GM12874 (cell line): ENCODE data around the gene MAP6D1.

Source experiments
- CTCF ChIP-seq: IDR thresholded peaks from 2 replicates; pipeline ENCODE4 v1.5.1; 2011; ENCODE audit warnings: low read depth, mild to moderate bottlenecking, control low read depth, low read length, moderate library complexity; ENCODE audit not compliant: insufficient read depth

The MAP6D1 gene

GRCh38 chr3:183823963-183824362 is 1.4 kb downstream of the MAP6D1 start:
- TF ChIP-seq CTCF, result no peak

GRCh38 chr3:183822631-183823030 is 2.7 kb downstream of the MAP6D1 start:
- no peak for TF ChIP-seq CTCF

- no peak for TF ChIP-seq CTCF
These were observed 5.5 kb downstream of the MAP6D1 start for GRCh38 chr3:183819831-183820230.

GRCh38 chr3:183818706-183819624 is 6.4 kb downstream of the MAP6D1 start:
- TF ChIP-seq CTCF, result no peak

GRCh38 chr3:183818041-183818620 is 7.2 kb downstream of the MAP6D1 start:
- no peak for TF ChIP-seq CTCF

- TF ChIP-seq CTCF, result no peak
These were observed 7.7 kb downstream of the MAP6D1 start for GRCh38 chr3:183817639-183818038.

GRCh38 chr3:183816681-183817510 is 8.5 kb downstream of the MAP6D1 start:
- no peak for TF ChIP-seq CTCF
